WERI-Rb-1 (cell line): ENCODE data around the gene F2RL1.
"Not testable (repeated sequence)": the region's sequence is repeated elsewhere in the genome, so short reads cannot be mapped to it uniquely, and the experiment has no call there.

Experiments used
- DNase-seq: peaks from one replicate; pipeline ENCODE4 v3.0.0-alpha.2; 2020
- H3K27ac ChIP-seq: fragments of 250-450 bp; sonication (Bioruptor Pico); 2 replicates; pipeline ENCODE4 v1.5.1; 2020; ENCODE audit warnings: mild to moderate bottlenecking, moderate library complexity
- H3K27me3 ChIP-seq: fragments of 250-450 bp; sonication (Bioruptor Pico); 2 replicates; pipeline ENCODE4 v1.5.1; 2021; ENCODE audit warnings: mild to moderate bottlenecking, low read depth, moderate library complexity; ENCODE audit not compliant: insufficient read depth, severe bottlenecking
- H3K36me3 ChIP-seq: fragments of 250-450 bp; sonication (Bioruptor Pico); 2 replicates; pipeline ENCODE4 v1.5.1; 2020; ENCODE audit warnings: mild to moderate bottlenecking, moderate library complexity
- H3K4me3 ChIP-seq: 2 replicates; pipeline ENCODE4 v1.5.1; 2011; ENCODE audit warnings: low read depth, mild to moderate bottlenecking, control low read depth, low read length
- H3K9me3 ChIP-seq: fragments of 250-450 bp; sonication (Bioruptor Pico); 2 replicates; pipeline ENCODE4 v1.5.1; 2021; ENCODE audit warnings: mild to moderate bottlenecking, moderate library complexity; ENCODE audit not compliant: severe bottlenecking
- TF ChIP-seq, protein P1 (sequence below): IDR thresholded peaks from 2 replicates; pipeline ENCODE4 v1.5.1; 2011; ENCODE audit warnings: low read depth, mild to moderate bottlenecking, control low read depth, inconsistent platforms, low read length

The F2RL1 gene, protein sequence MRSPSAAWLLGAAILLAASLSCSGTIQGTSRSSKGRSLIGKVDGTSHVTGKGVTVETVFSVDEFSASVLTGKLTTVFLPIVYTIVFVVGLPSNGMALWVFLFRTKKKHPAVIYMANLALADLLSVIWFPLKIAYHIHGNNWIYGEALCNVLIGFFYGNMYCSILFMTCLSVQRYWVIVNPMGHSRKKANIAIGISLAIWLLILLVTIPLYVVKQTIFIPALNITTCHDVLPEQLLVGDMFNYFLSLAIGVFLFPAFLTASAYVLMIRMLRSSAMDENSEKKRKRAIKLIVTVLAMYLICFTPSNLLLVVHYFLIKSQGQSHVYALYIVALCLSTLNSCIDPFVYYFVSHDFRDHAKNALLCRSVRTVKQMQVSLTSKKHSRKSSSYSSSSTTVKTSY

DNA sequence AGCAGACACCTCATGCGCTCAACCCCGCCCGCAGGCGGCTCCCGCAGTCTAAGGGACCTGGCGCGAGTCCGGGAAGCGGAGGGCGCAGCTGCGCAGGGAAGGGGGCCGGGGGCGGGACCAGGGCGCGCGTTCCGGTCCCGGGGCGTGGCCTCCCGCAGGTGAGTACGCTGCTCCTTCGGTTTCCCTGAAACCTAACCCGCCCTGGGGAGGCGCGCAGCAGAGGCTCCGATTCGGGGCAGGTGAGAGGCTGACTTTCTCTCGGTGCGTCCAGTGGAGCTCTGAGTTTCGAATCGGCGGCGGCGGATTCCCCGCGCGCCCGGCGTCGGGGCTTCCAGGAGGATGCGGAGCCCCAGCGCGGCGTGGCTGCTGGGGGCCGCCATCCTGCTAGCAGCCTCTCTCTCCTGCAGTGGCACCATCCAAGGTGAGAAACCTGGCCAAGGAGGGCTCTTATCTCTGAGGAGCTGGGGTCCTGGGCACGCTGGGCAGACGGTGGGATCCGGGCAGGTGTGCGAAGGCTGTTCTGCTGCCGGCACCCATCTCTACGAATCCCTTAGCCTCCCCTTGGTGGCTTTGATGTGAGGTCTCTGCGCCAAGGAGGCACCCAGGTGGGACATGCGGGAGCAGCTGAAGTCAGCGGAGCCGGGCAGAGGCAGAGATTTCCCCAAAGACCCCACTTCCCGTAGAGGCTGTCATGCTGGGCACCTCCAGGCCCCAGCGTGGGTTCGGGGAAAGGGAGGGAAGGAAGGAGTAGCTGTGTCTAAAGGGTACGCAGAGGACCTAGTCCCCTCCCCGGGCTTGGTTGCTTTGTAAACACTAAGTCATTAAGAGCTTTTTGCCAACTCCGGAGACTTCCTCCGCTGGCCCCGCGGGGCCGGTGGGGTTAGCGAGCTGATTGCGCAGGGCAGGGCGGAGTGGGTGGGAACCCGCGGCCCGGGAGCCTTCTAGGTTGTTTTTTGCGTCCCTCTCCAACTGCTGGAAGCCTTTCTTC is at the start of gene F2RL1:
F2RL1 (plus strand) TSS at position 187 of the 988 bp plus-strand sequence; CDS start at position 340, 153 bp downstream.
- DNase-seq: peak; percentile 85
- H3K27me3 ChIP-seq: no peaks in the 10 kb centered on the region
- H3K36me3 ChIP-seq: no peaks in the 10 kb centered on the region
- H3K27ac ChIP-seq: no peak within 1 kb of the TSS
- H3K4me3 ChIP-seq: peak within 1 kb of the TSS; percentile 54
- no peaks in the 10 kb centered on the region for H3K9me3 ChIP-seq
- TF ChIP-seq, protein P1, sequence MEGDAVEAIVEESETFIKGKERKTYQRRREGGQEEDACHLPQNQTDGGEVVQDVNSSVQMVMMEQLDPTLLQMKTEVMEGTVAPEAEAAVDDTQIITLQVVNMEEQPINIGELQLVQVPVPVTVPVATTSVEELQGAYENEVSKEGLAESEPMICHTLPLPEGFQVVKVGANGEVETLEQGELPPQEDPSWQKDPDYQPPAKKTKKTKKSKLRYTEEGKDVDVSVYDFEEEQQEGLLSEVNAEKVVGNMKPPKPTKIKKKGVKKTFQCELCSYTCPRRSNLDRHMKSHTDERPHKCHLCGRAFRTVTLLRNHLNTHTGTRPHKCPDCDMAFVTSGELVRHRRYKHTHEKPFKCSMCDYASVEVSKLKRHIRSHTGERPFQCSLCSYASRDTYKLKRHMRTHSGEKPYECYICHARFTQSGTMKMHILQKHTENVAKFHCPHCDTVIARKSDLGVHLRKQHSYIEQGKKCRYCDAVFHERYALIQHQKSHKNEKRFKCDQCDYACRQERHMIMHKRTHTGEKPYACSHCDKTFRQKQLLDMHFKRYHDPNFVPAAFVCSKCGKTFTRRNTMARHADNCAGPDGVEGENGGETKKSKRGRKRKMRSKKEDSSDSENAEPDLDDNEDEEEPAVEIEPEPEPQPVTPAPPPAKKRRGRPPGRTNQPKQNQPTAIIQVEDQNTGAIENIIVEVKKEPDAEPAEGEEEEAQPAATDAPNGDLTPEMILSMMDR: peak; percentile 26; the same call in 1 of the 2 replicates

DNA sequence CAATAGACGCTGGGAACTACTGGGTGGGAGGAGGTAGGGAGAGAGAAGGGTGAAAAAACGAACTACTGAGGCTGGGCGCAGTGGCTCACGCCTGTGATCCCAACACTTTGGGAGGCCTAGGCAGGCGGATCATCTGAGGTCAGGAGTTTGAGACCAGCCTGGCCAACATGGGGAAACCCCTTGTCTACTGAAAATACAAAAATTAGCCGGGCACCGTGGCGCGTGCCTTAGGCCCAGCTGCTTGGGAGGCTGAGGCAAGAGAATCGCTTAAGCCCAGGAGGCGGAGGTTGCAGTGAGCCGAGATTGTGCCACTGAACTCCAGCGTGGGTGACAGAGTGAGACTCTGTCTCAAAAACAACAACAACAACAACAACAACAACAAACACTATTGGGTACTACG is 47.8 kb upstream of the F2RL1 start:
- H3K9me3 ChIP-seq, H3K27me3 ChIP-seq, H3K36me3 ChIP-seq, DNase-seq, H3K4me3 ChIP-seq, H3K27ac ChIP-seq: not testable (repeated sequence)

DNA sequence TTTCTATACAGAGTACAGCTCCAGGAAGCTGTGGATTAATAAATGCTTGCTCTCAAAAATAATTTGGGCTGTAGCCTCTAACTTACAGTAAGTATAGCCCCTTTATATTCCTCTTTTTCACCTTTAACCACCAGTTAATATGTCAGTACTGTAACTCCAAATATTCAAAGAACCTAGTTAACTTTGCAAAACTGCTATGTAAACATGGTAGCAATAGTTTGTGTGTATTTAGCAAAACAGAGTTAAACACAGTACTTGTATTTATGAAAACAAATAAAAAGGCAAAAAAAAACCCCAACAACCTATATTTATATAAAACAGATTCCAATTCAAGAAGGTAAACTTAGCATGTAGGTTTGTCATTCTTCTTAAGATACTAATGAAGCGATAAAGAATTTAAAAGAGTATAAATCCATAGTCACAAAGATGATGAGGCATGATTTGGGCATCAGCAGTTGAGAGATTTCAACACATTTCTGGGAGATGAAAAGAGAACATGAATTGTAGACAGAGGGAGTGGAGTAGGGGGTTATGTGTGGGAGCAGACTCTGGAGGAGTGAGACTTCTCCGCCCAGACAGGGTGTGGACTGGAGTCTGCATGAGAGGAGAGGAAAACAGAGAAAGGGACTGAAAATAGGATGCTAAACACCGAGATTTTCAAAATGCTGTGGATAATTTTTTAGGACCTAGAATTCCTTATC is 47.0 kb upstream of the F2RL1 start:
- TF ChIP-seq, protein P1: no peak
- DNase-seq: no peak
- Histone ChIP-seq H3K4me3 (no peak overlapping the region), H3K27me3 (no peaks in the 10 kb centered on the region), H3K36me3 (no peaks in the 10 kb centered on the region), H3K27ac (no peak overlapping the region), H3K9me3 (no peaks in the 10 kb centered on the region)

DNA sequence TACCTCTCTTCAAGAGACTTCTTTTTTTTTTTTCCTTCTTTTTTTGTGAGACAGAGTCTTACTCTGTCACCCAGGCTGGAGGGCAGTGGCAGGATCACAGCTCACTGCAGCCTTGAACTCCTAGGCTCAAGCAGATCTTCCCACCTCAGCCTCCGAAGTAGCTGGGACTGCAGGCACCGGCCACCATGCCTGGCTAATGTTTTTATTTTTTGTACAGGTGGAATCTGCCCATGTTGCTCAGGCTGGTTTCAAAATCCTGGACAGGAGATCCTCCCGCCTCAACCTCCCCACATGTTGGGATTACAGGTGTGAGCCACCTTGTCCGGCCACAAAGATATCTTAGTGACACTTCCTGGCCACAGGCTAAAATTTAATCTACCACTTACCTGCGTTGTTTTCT is 42.9 kb upstream of the F2RL1 start:
- DNase-seq: no peak
- Histone ChIP-seq H3K36me3 (no peaks in the 10 kb centered on the region), H3K9me3 (no peaks in the 10 kb centered on the region), H3K27me3 (no peaks in the 10 kb centered on the region), H3K27ac (no peak overlapping the region), H3K4me3 (no peak overlapping the region)
- TF ChIP-seq, protein P1: no peak

DNA sequence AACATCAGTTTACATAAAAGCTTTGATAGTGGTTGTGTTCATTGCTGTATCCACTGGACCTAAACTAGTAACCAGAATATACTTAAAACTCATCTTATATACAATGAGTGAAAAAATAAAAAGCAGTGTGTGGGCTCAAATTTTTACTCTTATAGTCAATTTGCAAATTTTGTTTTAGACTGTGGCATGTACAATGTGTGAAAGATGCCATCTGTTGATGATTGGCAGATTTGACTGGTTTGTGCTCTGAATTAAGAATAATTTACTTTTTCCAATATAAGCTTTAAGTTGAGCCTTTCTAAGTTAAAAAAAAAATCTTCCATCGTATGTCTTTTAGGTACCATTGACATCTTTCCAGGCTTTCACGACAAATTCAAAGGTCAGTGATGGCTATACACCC is 42.4 kb upstream of the F2RL1 start:
- DNase-seq: no peak
- Histone ChIP-seq H3K27ac (no peak overlapping the region), H3K27me3 (no peaks in the 10 kb centered on the region), H3K36me3 (no peaks in the 10 kb centered on the region), H3K4me3 (no peak overlapping the region), H3K9me3 (no peaks in the 10 kb centered on the region)
- TF ChIP-seq, protein P1: no peak

DNA sequence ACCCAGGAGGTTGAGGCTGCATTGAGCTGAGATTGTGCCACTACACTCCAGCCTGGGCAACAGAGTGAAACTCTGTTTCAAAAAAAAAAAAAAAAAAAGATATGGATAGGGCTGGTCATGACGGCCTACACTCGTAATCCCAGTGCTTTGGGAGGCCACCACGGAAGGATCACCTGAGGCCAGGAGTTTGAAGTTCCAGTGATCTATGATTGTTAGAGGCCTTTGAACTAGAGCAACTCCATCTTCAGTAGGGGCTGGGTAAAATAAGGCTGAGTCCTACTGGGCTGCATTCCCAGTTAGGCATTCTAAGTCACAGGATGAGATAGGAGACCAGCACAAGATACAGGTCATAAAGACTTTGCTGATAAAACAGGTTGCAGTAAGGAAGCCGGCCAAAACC is 38.2 kb upstream of the F2RL1 start:
- DNase-seq, H3K27ac ChIP-seq, H3K9me3 ChIP-seq, H3K36me3 ChIP-seq, H3K27me3 ChIP-seq, H3K4me3 ChIP-seq: not testable (repeated sequence)
